ENCODE measurements around the gene GLB1L2. TPM values are rescaled to one million over a fixed set of nuclear protein-coding genes. Genes with fewer than 3 reads are reported as not detected.

The GLB1L2 gene
- total and polyA plus RNA-seq, 2 of the 13 experiments (the other 11 are each of a cell fraction or from before 2014, with no cell fraction given) = 0.59 to 0.69 TPM

DNA sequence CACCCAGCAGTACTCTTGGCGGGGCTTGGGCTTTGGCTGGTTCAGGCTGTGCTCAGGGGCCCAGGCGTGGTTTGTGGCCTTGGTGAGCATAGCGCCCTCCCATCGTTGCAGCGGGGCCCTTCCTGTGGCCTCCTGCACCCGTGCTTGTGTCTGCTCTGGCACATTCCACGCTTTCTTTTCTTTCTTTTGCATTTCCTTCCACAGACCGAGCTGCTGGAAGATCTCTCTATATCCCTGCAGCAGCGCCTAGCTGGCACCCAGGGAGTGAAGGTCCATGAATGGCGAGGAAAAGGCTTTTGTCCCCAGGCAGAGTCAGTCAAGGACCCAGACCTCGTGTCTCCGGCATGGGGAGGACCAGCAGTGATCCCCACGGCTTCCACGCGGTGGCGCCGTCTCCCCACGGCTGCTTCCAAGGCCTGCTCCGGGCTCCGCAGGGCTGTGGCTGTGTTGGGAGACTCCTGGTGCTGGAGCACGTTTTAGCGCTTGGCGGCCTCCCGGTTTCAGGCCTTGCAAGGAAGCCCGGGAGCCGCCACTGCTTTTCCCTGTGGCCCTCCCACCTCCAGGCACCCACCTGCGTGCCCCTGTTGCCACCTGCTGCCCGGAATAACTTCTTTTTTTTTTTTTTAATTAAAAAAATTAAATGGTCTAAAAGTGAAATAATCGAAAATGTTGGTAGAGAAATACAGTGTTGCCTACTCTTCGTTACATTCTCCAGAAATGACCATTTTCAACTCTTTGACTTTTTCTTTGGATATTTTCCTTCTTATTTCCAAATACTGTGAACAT is 28.5 kb downstream of the GLB1L2 start (continued):
- TF ChIP-seq, protein P1, sequence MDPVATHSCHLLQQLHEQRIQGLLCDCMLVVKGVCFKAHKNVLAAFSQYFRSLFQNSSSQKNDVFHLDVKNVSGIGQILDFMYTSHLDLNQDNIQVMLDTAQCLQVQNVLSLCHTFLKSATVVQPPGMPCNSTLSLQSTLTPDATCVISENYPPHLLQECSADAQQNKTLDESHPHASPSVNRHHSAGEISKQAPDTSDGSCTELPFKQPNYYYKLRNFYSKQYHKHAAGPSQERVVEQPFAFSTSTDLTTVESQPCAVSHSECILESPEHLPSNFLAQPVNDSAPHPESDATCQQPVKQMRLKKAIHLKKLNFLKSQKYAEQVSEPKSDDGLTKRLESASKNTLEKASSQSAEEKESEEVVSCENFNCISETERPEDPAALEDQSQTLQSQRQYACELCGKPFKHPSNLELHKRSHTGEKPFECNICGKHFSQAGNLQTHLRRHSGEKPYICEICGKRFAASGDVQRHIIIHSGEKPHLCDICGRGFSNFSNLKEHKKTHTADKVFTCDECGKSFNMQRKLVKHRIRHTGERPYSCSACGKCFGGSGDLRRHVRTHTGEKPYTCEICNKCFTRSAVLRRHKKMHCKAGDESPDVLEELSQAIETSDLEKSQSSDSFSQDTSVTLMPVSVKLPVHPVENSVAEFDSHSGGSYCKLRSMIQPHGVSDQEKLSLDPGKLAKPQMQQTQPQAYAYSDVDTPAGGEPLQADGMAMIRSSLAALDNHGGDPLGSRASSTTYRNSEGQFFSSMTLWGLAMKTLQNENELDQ (CRISPR knock-in tag; IDR thresholded peaks at IDR 0.05; ENCODE audit: borderline replicate concordance) = no peak
- no peak for TF ChIP-seq SP1 (IDR thresholded peaks at IDR 0.05)
- TF ChIP-seq SP1 (CRISPR knock-in tag; IDR thresholded peaks at IDR 0.05) = no peak
- TF ChIP-seq ZNF446 (CRISPR knock-in tag; IDR thresholded peaks at IDR 0.05) = no peak
- TF ChIP-seq, protein P2, sequence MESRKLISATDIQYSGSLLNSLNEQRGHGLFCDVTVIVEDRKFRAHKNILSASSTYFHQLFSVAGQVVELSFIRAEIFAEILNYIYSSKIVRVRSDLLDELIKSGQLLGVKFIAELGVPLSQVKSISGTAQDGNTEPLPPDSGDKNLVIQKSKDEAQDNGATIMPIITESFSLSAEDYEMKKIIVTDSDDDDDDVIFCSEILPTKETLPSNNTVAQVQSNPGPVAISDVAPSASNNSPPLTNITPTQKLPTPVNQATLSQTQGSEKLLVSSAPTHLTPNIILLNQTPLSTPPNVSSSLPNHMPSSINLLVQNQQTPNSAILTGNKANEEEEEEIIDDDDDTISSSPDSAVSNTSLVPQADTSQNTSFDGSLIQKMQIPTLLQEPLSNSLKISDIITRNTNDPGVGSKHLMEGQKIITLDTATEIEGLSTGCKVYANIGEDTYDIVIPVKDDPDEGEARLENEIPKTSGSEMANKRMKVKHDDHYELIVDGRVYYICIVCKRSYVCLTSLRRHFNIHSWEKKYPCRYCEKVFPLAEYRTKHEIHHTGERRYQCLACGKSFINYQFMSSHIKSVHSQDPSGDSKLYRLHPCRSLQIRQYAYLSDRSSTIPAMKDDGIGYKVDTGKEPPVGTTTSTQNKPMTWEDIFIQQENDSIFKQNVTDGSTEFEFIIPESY (CRISPR knock-in tag; IDR thresholded peaks at IDR 0.05) = no peak
- TF ChIP-seq HNRNPH1 (optimal IDR thresholded peaks at IDR 0.05; ENCODE audit: low read depth, low read length) = no peak
- TF ChIP-seq HNRNPK (IDR thresholded peaks at IDR 0.05; ENCODE audit: low read depth, low read length, poor library complexity, severe bottlenecking) = no peak
- TF ChIP-seq SRSF4 (IDR thresholded peaks at IDR 0.05; ENCODE audit: low read depth, low read length, poor library complexity, severe bottlenecking) = no peak
- no peak for TF ChIP-seq ZNF552 (CRISPR knock-in tag; IDR thresholded peaks at IDR 0.05; ENCODE audit: borderline replicate concordance)
- no peak for TF ChIP-seq ZNF577 (CRISPR knock-in tag; IDR thresholded peaks at IDR 0.05; ENCODE audit: borderline replicate concordance, low read depth)
- TF ChIP-seq, protein P3, sequence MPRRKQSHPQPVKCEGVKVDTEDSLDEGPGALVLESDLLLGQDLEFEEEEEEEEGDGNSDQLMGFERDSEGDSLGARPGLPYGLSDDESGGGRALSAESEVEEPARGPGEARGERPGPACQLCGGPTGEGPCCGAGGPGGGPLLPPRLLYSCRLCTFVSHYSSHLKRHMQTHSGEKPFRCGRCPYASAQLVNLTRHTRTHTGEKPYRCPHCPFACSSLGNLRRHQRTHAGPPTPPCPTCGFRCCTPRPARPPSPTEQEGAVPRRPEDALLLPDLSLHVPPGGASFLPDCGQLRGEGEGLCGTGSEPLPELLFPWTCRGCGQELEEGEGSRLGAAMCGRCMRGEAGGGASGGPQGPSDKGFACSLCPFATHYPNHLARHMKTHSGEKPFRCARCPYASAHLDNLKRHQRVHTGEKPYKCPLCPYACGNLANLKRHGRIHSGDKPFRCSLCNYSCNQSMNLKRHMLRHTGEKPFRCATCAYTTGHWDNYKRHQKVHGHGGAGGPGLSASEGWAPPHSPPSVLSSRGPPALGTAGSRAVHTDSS (CRISPR knock-in tag; conservative IDR thresholded peaks at IDR 0.05) = no peak
- no peak for TF ChIP-seq ZNF75D (CRISPR knock-in tag; IDR thresholded peaks at IDR 0.05; ENCODE audit: borderline replicate concordance)
- no peak for TF ChIP-seq ZNF567 (CRISPR knock-in tag; IDR thresholded peaks at IDR 0.05; ENCODE audit: borderline replicate concordance)
- TF ChIP-seq, protein P4, sequence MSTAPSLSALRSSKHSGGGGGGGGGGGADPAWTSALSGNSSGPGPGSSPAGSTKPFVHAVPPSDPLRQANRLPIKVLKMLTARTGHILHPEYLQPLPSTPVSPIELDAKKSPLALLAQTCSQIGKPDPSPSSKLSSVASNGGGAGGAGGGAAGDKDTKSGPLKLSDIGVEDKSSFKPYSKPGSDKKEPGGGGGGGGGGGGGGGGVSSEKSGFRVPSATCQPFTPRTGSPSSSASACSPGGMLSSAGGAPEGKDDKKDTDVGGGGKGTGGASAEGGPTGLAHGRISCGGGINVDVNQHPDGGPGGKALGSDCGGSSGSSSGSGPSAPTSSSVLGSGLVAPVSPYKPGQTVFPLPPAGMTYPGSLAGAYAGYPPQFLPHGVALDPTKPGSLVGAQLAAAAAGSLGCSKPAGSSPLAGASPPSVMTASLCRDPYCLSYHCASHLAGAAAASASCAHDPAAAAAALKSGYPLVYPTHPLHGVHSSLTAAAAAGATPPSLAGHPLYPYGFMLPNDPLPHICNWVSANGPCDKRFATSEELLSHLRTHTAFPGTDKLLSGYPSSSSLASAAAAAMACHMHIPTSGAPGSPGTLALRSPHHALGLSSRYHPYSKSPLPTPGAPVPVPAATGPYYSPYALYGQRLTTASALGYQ (CRISPR knock-in tag; IDR thresholded peaks at IDR 0.05) = no peak
- TF ChIP-seq ZNF136 (CRISPR knock-in tag; IDR thresholded peaks at IDR 0.05; ENCODE audit: low read depth) = no peak
- peak; percentile 77; the same call in 1 of the 2 replicates for TF ChIP-seq KDM2A (CRISPR knock-in tag; IDR thresholded peaks at IDR 0.05; ENCODE audit: borderline replicate concordance, low read depth)
- peak; percentile 56; the same call in 1 of the 2 replicates for TF ChIP-seq ZNF547 (CRISPR knock-in tag; IDR thresholded peaks at IDR 0.05)
- peak; percentile 54; the same call in 1 of the 2 replicates for TF ChIP-seq REPIN1 (CRISPR knock-in tag; IDR thresholded peaks at IDR 0.05; ENCODE audit: borderline replicate concordance, low read depth)
- TF ChIP-seq FOXK2 (IDR thresholded peaks at IDR 0.05) = no peak
